ENCODE data around the gene ZFP91.

- TF ChIP-seq EP300 (IDR thresholded peaks at IDR 0.05) (no peak), CTCF (IDR thresholded peaks at IDR 0.05) (no peak), POLR2AphosphoS5 (IDR thresholded peaks at IDR 0.05) (no peak)
These were observed 62.5 kb downstream of the ZFP91 start for GRCh38 chr11:58641341-58641740.
